Activated T-cell treated with anti-CD3 and anti-CD28 coated beads, Interleukin-2, amount 50 U/mL, for 72 hours (primary cell): ENCODE results near the gene MAP3K14. TPM values are rescaled to one million over a fixed set of nuclear protein-coding genes. Genes with fewer than 3 reads are reported as not detected.

Experiments used
- ATAC-seq, 2 donors: fragments of 150-1000 bp; cut with Tn5 transposase; replicated peaks in 1 of 2; 2 replicates each; pipeline ENCODE4 v1.10.0; 2021; ENCODE audit warnings: moderate library complexity in 2 of 2, mild to moderate bottlenecking in 1 of 2
- DNase-seq, 2 donors: peaks; one replicate each; pipeline ENCODE4 v3.0.0; 2021 to 2022; ENCODE audit warnings: mixed read lengths in 1 of 2
- H3K27ac Mint-ChIP-seq: one replicate; pipeline ENCODE4 v1.8.0; 2022; ENCODE audit warnings: mild to moderate bottlenecking, moderate library complexity, mixed read lengths
- H3K27me3 Mint-ChIP-seq: one replicate; pipeline ENCODE4 v1.8.0; 2022; ENCODE audit warnings: low read depth, mixed read lengths
- H3K36me3 Mint-ChIP-seq, 2 donors: one replicate each; pipeline ENCODE4 v1.8.0; 2022; ENCODE audit warnings: mixed read lengths in 2 of 2, mild to moderate bottlenecking in 1 of 2; ENCODE audit not compliant: insufficient read depth in 2 of 2
- H3K4me1 Mint-ChIP-seq: one replicate; pipeline ENCODE4 v1.8.0; 2022; ENCODE audit warnings: low read depth, mixed read lengths
- H3K4me3 Mint-ChIP-seq, 2 donors: one replicate each; pipeline ENCODE4 v1.8.0; 2022; ENCODE audit warnings: mild to moderate bottlenecking in 2 of 2, mixed read lengths in 2 of 2, moderate library complexity in 2 of 2
- H3K9me3 Mint-ChIP-seq, 2 donors: one replicate each; pipeline ENCODE4 v1.8.0; 2022; ENCODE audit warnings: mixed read lengths in 2 of 2
- total RNA-seq, 2 donors: library from RNA; stranded (reverse); gene quantifications; one replicate each; pipeline ENCODE4 v1.2.3, GENCODE V29; 2022

Gene MAP3K14
- total RNA-seq, 2 donors from 2014 or later, result 71.8 to 78.0 TPM

GRCh38 chr17:45232514-45233422 is 84.1 kb downstream of the MAP3K14 start:
- H3K4me1 Mint-ChIP-seq, result peaks cover 90% of the 10 kb centered on the region
- H3K27ac Mint-ChIP-seq, result peak overlapping the region; percentile 95
- H3K27me3 Mint-ChIP-seq, result no peaks in the 10 kb centered on the region
- H3K36me3 Mint-ChIP-seq, result peaks cover 15 to 31% of the 10 kb centered on the region in 2 donors
- DNase-seq (no peak), ATAC-seq (no peak)
- H3K4me3 Mint-ChIP-seq, result peak overlapping the region; percentile 67 to 87
- no peaks in the 10 kb centered on the region for H3K9me3 Mint-ChIP-seq

GRCh38 chr17:45231481-45232116 is 85.2 kb downstream of the MAP3K14 start:
- ATAC-seq, result no peak

GRCh38 chr17:45230787-45231480 is 85.9 kb downstream of the MAP3K14 start:
- peak overlapping the region; percentile 95 for H3K27ac Mint-ChIP-seq
- H3K4me1 Mint-ChIP-seq, result peaks cover 99% of the 10 kb centered on the region
- ATAC-seq (no peak), DNase-seq (no peak)
- no peaks in the 10 kb centered on the region for H3K27me3 Mint-ChIP-seq
- H3K9me3 Mint-ChIP-seq, result no peaks in the 10 kb centered on the region
- peaks cover 11 to 22% of the 10 kb centered on the region in 2 donors for H3K36me3 Mint-ChIP-seq
- peak overlapping the region; percentile 84 to 87 for H3K4me3 Mint-ChIP-seq

More at GRCh38 chr17:45231481-45232116, 85.2 kb downstream of the MAP3K14 start:
- peak in 1 of 2 donors; percentile 55 for DNase-seq
- peaks cover 93% of the 10 kb centered on the region for H3K4me1 Mint-ChIP-seq
- no peaks in the 10 kb centered on the region for H3K9me3 Mint-ChIP-seq
- no peaks in the 10 kb centered on the region for H3K27me3 Mint-ChIP-seq
- peak overlapping the region; percentile 95 for H3K27ac Mint-ChIP-seq
- H3K4me3 Mint-ChIP-seq, result peak overlapping the region; percentile 82 to 87
- H3K36me3 Mint-ChIP-seq, result peaks cover 11 to 23% of the 10 kb centered on the region in 2 donors

GRCh38 chr17:45230410-45230786 is 86.4 kb downstream of the MAP3K14 start:
- peak overlapping the region; percentile 84 to 87 for H3K4me3 Mint-ChIP-seq
- H3K9me3 Mint-ChIP-seq, result no peaks in the 10 kb centered on the region
- ATAC-seq, result no peak
- H3K36me3 Mint-ChIP-seq, result peaks cover 11 to 22% of the 10 kb centered on the region in 2 donors
- H3K4me1 Mint-ChIP-seq, result peaks cover 99% of the 10 kb centered on the region
- no peak for DNase-seq
- no peaks in the 10 kb centered on the region for H3K27me3 Mint-ChIP-seq
- H3K27ac Mint-ChIP-seq, result peak overlapping the region; percentile 90

- peak overlapping the region; percentile 84 to 87 for H3K4me3 Mint-ChIP-seq
- peak; percentile 67 to 77 for DNase-seq
Observed at GRCh38 chr17:45229681-45230409, 87.0 kb downstream of the MAP3K14 start.

GRCh38 chr17:45228763-45229539 is 87.9 kb downstream of the MAP3K14 start:
- H3K36me3 Mint-ChIP-seq, result peaks cover 9 to 17% of the 10 kb centered on the region in 2 donors
- ATAC-seq, result peak; percentile 57 to 58
- peaks cover 93% of the 10 kb centered on the region for H3K4me1 Mint-ChIP-seq
- H3K9me3 Mint-ChIP-seq, result no peaks in the 10 kb centered on the region
- peak overlapping the region; percentile 84 to 87 for H3K4me3 Mint-ChIP-seq
- no peaks in the 10 kb centered on the region for H3K27me3 Mint-ChIP-seq
- H3K27ac Mint-ChIP-seq, result peak overlapping the region; percentile 90
- DNase-seq, result peak; percentile 95

More at GRCh38 chr17:45229681-45230409, 87.0 kb downstream of the MAP3K14 start:
- H3K9me3 Mint-ChIP-seq, result no peaks in the 10 kb centered on the region
- peak overlapping the region; percentile 90 for H3K27ac Mint-ChIP-seq
- H3K4me1 Mint-ChIP-seq, result peaks cover 99% of the 10 kb centered on the region
- H3K27me3 Mint-ChIP-seq, result no peaks in the 10 kb centered on the region
- peaks cover 9 to 19% of the 10 kb centered on the region in 2 donors for H3K36me3 Mint-ChIP-seq
- peak; percentile 6 to 16 for ATAC-seq

GRCh38 chr17:45227926-45228762 is 88.7 kb downstream of the MAP3K14 start:
- Mint-ChIP-seq H3K27me3 (no peaks in the 10 kb centered on the region), H3K4me1 (peaks cover 84% of the 10 kb centered on the region), H3K9me3 (no peaks in the 10 kb centered on the region), H3K36me3 (peaks cover 6 to 16% of the 10 kb centered on the region in 2 donors), H3K27ac (peak overlapping the region; percentile 90), H3K4me3 (peak overlapping the region; percentile 84 to 87)
- DNase-seq (peak; percentile 52 to 56), ATAC-seq (no peak)

GRCh38 chr17:45227101-45227925 is 89.5 kb downstream of the MAP3K14 start:
- Mint-ChIP-seq H3K4me3 (peak overlapping the region; percentile 84 to 87), H3K36me3 (peaks cover 7 to 22% of the 10 kb centered on the region in 2 donors), H3K4me1 (peaks cover 76% of the 10 kb centered on the region), H3K27me3 (no peaks in the 10 kb centered on the region), H3K27ac (peak overlapping the region; percentile 98), H3K9me3 (no peaks in the 10 kb centered on the region)
- DNase-seq (peak; percentile 40 to 56), ATAC-seq (no peak)

GRCh38 chr17:45226576-45226975 is 90.2 kb downstream of the MAP3K14 start:
- no peak for DNase-seq
- Mint-ChIP-seq H3K4me3 (peak overlapping the region; percentile 84 to 87), H3K36me3 (peaks cover 8 to 17% of the 10 kb centered on the region in 2 donors), H3K9me3 (no peaks in the 10 kb centered on the region), H3K4me1 (peaks cover 69% of the 10 kb centered on the region), H3K27ac (peak overlapping the region; percentile 98), H3K27me3 (no peaks in the 10 kb centered on the region)
- no peak for ATAC-seq

GRCh38 chr17:45225964-45226530 is 90.8 kb downstream of the MAP3K14 start:
- H3K4me1 Mint-ChIP-seq, result peaks cover 64% of the 10 kb centered on the region
- H3K9me3 Mint-ChIP-seq, result no peaks in the 10 kb centered on the region
- ATAC-seq (peak; percentile 60 to 64), DNase-seq (peak; percentile 97 to 98)
- H3K36me3 Mint-ChIP-seq, result peaks cover 8 to 17% of the 10 kb centered on the region in 2 donors
- no peaks in the 10 kb centered on the region for H3K27me3 Mint-ChIP-seq
- H3K4me3 Mint-ChIP-seq, result peak overlapping the region; percentile 84 to 87
- peak overlapping the region; percentile 98 for H3K27ac Mint-ChIP-seq
